ENCODE data around the gene TPGS1. TPM values are rescaled to one million over a fixed set of nuclear protein-coding genes. Genes with fewer than 3 reads are reported as not detected.
A peak's percentile ranks its signal among the peaks of the same experiment; 100 is the strongest.

TPGS1 gene, protein sequence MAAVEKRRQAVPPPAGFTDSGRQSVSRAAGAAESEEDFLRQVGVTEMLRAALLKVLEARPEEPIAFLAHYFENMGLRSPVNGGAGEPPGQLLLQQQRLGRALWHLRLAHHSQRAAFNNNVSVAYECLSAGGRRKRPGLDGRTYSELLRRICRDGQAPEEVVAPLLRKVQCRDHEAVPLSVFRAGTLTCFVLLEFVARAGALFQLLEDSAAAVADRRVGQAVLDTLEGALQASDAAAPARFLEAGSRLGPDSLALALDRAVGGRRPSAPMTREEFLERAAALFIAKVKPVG
- total RNA-seq: 10.8 TPM
- long read RNA-seq, transcript TPGS1-201 (2 exons, 1,114 nt): major isoform, 40 of 42 reads
- long read RNA-seq, partial matches to known transcripts: 2 of 42 reads
- long read RNA-seq, other reads (novel, unspliced or antisense): 0 of 42 reads

DNA sequence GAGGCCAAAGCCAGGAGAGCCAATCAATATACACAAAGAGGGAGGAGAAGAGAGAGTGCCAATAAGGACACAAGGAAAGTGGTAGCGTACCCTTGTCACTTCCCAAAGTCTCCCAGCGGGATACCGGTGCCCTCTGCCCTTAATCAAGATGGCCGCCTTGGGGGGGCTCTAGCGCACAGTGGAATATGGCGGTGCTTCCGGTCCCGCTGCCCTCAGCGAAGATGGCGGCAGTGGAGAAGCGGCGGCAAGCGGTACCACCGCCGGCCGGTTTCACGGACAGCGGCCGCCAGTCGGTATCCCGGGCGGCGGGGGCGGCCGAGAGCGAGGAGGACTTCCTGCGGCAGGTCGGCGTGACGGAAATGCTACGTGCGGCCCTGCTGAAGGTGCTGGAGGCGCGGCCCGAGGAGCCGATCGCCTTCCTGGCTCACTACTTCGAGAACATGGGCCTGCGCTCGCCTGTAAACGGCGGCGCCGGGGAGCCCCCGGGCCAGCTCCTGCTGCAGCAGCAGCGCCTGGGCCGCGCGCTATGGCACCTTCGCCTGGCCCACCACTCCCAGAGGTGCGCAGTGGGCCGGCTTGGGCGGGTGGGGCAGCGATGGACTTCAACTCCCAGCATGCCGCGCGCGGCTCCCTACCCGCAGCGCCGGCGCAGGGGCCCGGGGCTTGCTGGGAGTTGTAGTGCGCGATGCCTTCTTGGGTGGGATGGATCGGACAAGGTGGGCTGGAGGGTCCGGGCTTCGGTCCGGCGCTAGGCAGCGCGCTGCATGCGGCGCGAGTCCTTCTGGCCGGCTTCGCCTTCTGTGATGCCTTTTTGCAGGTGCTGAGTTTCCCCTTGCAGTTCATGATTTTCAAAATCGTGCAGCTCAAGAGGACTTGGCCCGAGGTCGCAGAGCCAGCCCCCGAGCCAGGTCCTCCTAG is at the start of gene TPGS1:
TSS of gene TPGS1 (plus strand) at position 212 of the 918 bp plus-strand sequence. CDS start at position 222, 10 bp downstream.
- ATAC-seq (ENCODE audit: poor library complexity) (peak; percentile 92), DNase-seq (peak; percentile 96)
- intact Hi-C loops (cut with DNase I): no loop called here

DNA sequence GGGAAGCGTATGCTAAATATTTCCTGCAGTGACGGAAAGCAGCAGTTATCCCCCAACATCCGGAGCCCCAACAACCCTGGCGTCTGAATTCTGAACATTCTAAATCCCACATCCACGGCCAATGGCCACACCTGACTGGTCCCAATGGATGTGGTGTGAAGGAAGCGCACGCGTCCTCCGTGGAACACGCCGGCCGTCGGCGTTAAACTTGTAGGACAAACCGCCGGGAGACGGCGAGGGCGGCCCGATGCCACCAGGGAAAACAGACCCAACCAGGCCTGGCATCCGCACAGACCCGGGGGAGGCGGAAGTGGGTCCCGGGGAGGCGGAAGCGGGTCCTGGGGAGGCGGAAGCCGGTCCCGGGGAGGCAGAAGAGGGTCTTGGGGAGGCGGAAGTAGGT is 49.7 kb upstream of the TPGS1 start:
- ATAC-seq (ENCODE audit: poor library complexity) (no peak), DNase-seq (peak; percentile 27)
- intact Hi-C loops (cut with DNase I): no loop called here

DNA sequence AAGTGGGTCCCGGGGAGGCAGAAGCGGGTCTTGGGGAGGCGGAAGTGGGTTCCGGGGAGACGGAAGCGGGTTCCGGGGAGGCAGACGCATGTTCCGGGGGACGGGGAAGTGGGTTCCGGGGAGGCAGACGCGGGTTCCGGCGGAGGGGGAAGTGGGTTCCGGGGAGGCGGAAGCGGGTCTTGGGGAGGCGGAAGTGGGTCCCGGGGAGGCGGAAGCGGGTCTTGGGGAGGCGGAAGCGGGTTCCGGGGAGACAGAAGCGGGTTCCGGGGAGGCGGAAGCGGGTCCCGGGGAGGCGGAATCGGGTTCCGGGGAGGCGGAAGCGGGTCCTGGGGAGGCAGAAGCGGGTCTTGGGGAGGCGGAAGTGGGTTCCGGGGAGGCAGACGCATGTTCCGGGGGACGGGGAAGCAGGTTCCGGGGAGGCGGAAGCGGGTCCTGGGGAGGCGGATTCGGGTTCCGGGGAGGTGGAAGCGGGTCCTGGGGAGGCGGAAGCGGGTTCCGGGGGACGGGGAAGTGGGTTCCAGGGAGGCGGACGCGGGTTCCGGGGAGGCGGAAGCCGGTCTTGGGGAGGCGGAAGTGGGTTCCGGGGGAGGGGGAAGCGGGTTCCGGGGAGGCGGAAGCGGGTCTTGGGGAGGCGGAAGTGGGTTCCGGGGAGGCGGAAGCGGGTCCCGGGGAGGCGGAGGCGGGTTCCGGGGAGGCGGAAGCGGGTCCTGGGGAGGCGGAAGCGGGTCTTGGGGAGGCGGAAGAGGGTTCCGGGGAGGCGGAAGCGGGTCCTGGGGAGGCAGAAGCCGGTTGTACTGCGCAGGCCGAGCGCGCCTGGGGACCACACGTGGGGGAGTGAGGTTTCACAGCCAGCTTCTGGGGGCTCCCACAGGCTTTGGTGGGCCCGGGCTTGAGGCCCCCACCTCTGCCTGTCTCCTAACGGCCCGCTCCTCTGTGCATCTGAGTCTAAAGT is 48.9 kb upstream of the TPGS1 start:
- ATAC-seq (ENCODE audit: poor library complexity) (no peak), DNase-seq (peak; percentile 13)
- intact Hi-C loops (cut with DNase I): no loop called here

DNA sequence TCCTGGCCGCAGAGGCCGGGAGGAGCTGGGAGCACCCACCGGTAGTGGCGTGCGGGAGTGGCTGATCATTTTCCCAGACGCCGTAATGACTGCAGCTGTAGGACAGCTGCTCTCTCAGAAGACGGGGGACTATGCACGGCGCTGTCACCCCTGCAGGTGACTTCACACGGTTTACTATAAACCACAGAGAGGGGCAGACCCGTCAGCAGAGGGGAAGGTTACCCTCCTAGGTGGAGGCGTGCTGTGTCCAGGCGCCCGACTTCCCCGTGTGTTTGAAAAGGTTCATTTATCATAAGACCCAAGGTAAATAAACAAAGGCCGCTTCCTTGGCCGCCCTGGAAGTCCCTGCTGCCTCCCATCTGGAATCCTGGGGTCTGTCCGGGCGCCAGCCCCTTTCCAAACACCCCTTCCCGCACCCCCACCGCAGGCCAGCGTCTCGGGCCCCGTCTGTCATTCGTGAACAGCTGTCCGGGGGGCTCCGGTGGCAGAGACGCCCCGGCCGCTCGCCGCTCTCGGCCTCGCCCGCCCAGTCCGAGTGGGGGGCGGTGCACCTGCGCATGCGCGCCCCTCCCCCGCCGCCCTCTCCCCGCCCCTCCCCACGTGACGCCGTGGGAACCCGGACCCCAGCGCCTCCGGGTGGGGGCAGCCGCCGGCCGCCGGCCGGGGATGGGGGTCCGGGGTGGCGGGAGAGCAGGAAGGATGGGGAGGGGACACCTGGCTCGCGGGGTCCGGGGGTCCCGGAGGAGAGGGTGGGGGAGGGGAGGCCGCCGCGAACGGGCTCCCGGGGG is 47.4 kb upstream of the TPGS1 start:
- ATAC-seq (ENCODE audit: poor library complexity): peak; percentile 90

DNA sequence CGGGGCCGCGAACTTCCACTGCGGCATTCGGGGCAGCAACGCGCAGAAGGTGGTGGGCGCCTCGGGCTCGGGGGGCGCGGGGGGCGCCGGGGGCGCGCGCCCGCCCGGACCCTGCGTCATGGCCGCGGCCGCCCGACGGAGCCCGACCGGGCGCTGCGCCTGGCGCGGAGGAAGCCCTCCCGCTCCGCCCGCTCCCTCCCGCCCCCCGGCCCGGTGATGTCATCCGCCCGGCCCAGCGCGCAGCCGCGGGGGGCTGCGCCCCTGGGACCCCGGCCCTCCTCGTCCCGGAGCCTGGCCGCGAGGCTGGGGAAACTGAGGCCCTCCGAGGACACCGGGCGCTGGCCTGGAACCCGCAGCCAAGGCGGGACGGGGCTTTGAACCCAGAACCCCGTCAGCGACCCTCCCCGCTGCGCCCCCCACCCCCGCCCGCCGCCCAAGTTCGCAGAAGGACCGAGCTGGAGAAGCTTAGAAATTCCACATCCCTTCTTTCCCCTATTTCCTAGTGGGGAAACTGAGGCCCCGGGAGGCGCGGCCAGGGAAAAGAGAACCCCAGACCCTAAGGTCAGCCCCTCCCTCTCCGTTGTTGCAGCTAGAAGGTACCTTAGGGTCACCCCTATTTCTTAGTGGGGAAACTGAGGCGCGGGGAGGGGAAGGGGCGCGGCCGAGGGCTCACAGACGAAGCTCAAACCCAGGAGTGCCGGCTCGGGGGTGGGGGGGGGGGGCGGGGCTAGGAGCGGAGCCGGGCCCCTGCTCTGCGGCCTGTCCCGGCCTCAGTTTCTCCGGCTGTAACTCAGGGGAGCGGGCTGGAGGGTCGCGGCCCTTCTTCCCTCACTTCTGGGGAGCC is 46.2 kb upstream of the TPGS1 start, which contains the start of gene SHC2:
TSS of gene SHC2 (minus strand) at position 157 of the 844 bp plus-strand sequence. CDS start at position 120, 37 bp downstream.
- ATAC-seq (ENCODE audit: poor library complexity): peak; percentile 50
- no peak for DNase-seq
- intact Hi-C loops (cut with DNase I): no loop called here

More for the DNA sequence above, 47.4 kb upstream of the TPGS1 start:
- intact Hi-C loops (cut with DNase I): no loop called here
- peak; percentile 76 for DNase-seq

DNA sequence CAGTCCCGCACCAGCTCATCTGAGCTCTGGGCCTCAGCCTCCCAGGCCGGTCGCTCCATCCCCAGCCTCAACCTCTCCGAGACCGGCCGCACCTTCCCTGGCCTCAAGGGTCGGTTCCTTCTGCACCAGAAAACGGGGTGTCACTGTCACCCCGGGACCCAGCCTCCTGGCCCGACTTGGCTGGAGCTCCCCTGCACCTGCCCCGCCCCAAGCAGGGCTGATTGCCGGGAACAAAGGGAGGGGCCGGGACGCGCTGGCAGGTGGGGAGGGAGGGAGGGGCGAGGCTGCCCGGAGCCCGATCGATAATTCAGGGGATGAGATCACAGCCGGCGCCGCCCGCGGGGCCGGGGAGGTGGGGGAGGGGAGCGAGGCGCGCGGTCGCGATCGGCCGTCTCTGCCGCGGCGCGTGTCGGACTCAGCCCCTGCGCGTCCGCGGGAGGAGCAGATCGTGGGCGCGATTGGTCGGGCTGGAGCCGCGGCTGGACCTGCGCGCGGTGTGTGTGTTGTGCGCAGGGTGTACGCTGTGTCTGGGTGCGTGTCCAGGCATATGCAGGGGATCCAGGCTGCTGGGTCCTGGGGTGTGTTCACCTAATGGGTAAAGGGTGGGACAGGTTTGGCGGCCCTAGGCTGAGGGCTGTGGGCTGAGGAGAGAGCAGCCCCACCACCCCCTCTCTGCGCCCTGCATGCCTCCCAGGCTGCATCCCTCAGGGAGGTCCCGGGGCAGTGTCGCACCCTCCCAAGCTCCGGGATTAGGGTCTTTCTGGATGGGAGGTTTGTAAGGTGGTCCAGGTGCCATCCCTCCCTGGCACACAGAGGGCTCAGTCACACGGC is 45.4 kb upstream of the TPGS1 start:
- ATAC-seq (ENCODE audit: poor library complexity): peak; percentile 34
- no peak for DNase-seq
- intact Hi-C loops (cut with DNase I): no loop called here

DNA sequence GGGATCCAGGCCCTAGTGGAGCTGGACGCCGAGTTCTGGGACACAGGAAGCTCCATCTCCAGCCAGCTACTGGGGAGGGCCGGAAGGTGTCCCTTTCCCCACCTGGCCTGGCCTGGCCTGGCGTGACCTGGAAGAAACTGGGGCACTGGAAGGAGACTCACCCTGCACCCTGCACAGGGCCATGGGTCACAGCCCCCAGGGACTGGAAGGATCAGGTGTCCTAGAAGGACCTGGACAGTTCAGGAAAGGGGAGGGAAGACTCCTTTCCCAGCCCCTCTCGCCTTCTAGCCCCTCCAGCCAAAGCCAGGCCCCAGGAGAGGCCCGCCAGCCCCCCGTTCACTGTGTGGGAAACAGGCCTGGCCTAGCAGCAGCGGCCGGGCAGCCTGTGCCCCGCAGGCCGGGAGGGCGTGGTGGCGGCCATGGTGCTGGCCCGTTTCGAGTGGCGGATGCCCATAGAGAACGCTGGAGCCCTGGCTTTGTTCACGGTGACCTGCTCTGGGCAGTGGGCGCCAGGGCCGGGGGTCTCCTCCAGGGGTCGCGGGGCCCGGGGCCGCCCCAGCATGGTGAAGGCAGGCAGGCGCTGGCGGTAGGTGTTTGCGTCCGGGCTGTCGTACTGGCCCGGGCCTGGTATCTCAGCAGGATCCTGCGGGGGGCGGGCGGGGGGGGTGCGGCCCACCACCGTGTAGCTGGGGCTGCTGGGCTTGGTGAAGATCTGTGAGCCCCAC is 43.7 kb upstream of the TPGS1 start:
- ATAC-seq (ENCODE audit: poor library complexity) (no peak), DNase-seq (no peak)
- intact Hi-C loops (cut with DNase I): no loop called here

DNA sequence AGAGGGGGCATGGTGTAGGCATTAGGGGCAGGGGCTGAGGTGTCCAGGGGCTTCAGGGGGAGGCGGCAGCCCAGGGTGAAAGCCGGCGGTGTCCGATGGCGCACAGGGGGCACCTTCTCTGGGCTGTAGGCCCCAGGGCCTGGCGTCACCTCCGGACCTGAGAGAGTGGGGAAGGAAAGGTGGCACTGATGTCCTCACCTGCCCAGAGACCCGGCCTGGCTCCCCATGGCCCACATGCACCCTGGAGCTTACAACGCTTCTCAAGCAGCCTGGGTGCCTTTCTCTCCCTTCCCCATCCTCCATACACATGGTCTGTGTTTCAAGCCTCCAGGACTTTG is 43.1 kb upstream of the TPGS1 start:
- intact Hi-C loops (cut with DNase I): no loop called here
- ATAC-seq (ENCODE audit: poor library complexity) (no peak), DNase-seq (no peak)

DNA sequence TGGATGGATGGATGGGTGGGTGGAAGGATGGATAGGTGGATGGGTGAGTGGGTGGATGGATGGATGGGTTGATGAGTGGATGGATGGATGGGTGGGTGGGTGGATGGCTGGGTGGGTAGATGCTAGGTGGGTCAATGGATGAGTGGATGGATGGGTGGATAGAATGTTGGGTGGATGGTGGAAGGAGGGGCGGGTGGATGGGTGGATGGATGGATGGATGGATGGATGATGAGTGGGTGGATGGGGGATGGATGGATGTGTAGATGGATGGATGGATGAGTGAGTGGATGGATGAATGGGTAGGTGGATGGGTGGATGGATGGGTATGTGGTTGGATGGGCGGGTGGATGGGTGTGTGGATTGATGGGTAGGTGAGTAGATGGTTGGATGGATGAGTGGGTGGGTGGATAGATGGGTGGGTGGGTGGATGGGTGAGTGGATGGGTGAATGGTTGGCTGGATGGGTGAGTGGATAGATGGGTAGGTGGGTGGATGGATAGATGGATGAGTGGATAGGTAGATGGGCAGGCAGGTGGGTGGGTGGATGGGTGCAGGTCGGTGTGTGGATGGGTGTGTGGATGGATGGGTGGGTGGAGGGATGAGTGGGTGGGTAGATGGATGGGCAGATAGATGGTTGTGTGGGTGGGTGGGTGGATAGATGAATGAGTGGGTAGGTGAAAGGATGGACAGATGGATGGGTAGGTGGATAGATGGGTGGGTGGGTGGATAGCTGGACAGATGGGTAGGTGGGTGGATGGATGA is 42.1 kb upstream of the TPGS1 start:
- no peak for DNase-seq
- intact Hi-C loops (cut with DNase I): no loop called here
- no peak for ATAC-seq (ENCODE audit: poor library complexity)

DNA sequence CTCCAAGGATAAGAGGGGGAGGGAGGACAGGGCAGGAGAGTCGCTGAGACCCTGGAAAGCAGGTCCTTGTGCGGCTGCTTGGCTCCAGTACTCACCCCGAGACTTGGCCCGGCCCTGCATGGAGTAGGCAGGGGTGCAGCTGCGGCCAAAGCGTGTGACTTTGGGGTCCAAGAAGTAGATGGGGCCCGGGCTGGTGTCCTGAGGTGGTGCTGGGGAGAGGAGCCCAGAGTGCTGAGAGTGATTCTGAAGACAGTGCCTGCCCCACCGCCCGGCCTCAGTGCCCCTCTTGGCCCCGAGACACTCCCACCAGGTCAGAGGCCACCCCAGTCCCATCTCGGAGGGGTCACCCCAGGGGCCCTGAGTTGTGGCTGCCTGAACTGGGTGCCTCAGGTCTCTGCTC is 39.7 kb upstream of the TPGS1 start:
- ATAC-seq (ENCODE audit: poor library complexity) (no peak), DNase-seq (no peak)
- intact Hi-C loops (cut with DNase I): no loop called here

DNA sequence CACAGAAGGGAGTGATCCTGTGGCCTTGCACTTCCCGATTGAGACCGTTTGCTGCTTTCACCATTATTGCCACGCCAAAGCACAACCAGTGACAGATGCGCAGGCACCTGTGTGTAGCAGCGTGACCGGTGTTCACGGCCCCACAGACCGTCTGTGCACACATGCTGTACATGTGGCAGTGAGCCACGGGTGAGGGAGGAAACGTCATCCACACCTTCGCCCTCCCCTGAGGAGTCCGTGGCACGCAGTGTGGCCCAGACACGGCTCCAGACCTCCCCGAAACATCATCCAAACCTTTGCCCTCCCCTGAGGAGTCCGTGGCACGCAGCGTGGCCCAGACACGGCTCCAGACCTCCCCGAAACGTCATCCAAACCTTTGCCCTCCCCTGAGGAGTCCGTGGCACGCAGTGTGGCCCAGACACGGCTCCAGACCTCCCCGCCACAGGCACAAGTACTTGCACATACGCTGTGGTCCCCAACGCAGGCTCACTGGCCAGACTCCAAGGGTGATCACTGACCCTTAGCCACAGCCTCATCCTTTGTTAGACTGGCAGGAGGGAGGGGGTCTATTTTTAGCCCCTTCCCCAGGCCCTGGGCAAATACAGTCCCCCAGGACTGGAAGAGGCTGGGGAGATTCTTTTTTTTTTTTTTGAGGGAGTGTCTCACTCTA is 38.6 kb upstream of the TPGS1 start:
- DNase-seq: no peak
- intact Hi-C loops (cut with DNase I): no loop called here
- no peak for ATAC-seq (ENCODE audit: poor library complexity)

DNA sequence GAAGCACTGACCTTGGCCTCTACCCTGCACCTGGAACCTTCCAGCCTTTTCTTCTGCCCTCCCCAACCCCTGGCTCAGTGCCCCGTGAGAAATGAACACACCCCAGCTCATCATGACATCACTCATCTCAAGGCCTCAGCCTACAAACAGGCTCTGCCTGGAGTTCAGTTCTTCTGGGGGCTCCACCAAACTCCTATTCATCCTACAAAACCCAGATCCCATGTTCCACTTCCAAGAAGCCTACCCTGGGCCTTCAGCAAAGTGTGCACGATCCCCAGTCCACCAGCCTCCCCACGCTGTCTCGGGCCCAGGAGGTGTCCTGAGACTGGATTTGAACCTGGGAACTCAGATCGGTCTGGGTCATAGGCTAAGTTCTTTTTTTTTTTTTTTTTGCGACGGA is 37.5 kb upstream of the TPGS1 start:
- ATAC-seq (ENCODE audit: poor library complexity) (no peak), DNase-seq (no peak)
- intact Hi-C loops (cut with DNase I): no loop called here

DNA sequence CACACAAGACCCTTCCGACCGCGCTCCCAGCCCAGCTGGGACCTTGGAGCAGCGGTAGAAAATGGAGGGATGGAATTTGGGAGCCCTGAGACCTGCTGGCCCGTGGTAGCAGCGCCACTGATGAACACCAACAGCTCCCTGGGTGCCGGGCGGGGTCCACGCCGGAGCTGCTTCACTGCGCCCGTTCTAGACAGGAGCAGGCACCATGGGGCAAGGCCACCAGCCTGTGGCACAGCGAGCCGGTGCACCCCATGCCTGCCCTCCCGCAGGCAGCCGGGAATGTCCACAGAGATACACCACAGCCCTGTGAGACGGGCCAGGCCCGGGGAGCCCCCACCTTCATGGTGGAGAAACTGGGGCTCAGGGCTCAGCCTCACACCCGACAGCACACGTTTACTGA is 36.6 kb upstream of the TPGS1 start:
- DNase-seq: no peak
- intact Hi-C loops (cut with DNase I): no loop called here
- ATAC-seq (ENCODE audit: poor library complexity): no peak

All from Right ventricle myocardium superior (tissue), 1 donor.